ENCODE data around the gene RETN.

RETN gene

DNA sequence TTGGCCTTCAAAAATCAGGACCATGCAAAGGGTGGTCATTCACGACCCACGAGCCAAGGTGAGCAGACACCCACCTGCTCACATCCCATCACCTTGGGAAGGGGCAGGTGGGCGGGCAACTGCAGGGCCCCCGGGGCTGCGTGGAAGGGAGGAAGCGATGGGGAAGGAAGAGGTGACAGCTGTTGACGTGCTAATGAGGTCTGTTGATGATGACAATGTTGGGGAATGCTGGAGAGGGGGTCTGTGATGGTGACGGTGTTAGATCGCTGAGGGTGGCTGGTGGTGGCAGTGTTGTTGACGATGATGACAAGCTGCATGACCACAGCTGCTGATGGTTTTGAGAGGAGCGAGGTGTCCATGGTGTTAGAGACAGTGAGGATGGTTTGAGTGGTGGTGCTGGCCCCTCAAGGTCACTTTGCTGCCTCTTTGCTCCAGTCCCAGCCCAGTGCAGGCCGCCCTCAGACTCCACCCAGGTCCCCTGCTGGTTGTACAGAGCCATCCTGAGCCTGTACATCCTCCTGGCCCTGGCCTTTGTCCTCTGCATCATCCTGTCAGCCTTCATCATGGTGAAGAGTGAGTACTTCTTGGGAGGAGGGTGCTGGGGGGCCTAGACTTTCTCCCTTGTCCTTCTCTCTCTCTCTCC, 8.9 kb downstream of the RETN start:
- H3K4me3 ChIP-seq (ENCODE audit: low read depth, low read length) = no peak overlapping the region
- TF ChIP-seq POLR2A (IDR thresholded peaks at IDR 0.05; ENCODE audit: extremely low read depth, insufficient read length) = no peak
- DNase-seq (ENCODE audit: low read depth) = peak; percentile 51

DNA sequence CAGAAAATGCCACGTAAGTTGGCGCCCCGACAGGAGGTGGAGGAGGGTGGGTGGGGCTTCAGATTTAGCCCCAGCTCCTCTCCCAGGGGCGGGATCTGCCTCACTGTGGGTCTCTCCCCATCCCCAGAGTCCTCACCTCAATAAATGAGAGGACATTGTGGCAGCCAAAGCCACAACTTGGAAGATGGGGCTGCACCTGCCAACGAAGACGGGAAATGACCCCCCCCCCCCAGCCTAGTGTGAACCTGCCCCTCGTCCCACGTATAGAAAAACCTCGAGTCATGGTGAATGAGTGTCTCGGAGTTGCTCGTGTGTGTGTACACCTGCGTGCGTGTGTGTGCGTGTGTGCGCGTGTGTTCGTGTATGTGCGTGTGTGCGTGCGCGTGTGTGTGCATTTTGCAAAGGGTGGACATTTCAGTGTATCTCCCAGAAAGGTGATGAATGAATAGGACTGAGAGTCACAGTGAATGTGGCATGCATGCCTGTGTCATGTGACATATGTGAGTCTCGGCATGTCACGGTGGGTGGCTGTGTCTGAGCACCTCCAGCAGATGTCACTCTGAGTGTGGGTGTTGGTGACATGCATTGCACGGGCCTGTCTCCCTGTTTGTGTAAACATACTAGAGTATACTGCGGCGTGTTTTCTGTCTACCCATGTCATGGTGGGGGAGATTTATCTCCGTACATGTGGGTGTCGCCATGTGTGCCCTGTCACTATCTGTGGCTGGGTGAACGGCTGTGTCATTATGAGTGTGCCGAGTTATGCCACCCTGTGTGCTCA, 10.3 kb downstream of the RETN start:
- peak; percentile 53 for DNase-seq (ENCODE audit: low read depth)
- H3K4me3 ChIP-seq (ENCODE audit: low read depth, low read length) = no peak overlapping the region
- TF ChIP-seq, protein P1, sequence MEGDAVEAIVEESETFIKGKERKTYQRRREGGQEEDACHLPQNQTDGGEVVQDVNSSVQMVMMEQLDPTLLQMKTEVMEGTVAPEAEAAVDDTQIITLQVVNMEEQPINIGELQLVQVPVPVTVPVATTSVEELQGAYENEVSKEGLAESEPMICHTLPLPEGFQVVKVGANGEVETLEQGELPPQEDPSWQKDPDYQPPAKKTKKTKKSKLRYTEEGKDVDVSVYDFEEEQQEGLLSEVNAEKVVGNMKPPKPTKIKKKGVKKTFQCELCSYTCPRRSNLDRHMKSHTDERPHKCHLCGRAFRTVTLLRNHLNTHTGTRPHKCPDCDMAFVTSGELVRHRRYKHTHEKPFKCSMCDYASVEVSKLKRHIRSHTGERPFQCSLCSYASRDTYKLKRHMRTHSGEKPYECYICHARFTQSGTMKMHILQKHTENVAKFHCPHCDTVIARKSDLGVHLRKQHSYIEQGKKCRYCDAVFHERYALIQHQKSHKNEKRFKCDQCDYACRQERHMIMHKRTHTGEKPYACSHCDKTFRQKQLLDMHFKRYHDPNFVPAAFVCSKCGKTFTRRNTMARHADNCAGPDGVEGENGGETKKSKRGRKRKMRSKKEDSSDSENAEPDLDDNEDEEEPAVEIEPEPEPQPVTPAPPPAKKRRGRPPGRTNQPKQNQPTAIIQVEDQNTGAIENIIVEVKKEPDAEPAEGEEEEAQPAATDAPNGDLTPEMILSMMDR (IDR thresholded peaks at IDR 0.05; ENCODE audit: low read depth, low read length) = peak; percentile 36
- TF ChIP-seq POLR2A (IDR thresholded peaks at IDR 0.05; ENCODE audit: extremely low read depth, insufficient read length) (no peak), MYC (IDR thresholded peaks at IDR 0.05; ENCODE audit: low read depth, low read length) (no peak)
- TF ChIP-seq, protein P2, sequence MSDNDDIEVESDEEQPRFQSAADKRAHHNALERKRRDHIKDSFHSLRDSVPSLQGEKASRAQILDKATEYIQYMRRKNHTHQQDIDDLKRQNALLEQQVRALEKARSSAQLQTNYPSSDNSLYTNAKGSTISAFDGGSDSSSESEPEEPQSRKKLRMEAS (IDR thresholded peaks at IDR 0.05; ENCODE audit: low read depth, low read length) = peak; percentile 49

DNA sequence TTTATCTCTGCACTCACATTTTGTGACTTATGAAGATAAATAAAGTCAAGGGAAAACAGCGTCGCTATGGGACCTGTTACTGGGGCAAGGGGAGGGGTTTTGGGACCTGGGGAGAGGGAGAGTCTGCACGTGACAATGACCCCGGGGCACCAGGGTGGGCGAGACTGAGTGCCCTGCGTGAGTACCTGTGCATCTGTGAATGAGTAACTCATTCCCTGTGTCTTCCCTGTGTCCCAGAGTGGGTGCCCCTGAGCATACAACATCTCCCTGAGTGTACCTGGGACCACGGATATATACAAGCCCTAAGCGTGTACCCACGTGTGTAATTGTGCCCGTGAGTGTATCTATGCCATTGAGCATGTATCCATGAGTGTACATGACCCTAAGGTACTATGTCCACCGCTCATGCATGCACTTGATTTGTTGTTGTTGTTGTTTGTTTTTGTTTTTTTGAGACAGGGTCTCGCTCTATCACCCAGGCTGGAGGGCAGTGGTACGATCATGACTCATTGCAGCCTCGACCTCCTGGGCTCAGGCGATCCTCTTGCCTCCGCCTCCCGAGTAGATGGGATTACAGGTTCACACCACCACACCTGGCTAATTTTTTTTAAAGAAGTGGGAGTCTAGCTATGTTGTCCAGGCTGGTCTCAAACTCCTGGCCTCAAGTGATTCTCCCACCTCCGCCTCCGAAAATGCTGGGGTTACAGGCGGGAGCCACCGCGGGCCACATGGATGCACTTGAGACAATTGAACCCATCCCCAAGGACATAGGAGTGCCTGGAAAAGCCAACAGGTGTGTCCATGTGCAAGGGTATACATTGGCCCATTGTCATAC, 11.1 kb downstream of the RETN start:
- TF ChIP-seq POLR2A (IDR thresholded peaks at IDR 0.05; ENCODE audit: extremely low read depth, insufficient read length) (no peak), MYC (IDR thresholded peaks at IDR 0.05; ENCODE audit: low read depth, low read length) (no peak)
- TF ChIP-seq, protein P2 (IDR thresholded peaks at IDR 0.05; ENCODE audit: low read depth, low read length) = no peak
- TF ChIP-seq, protein P1 (IDR thresholded peaks at IDR 0.05; ENCODE audit: low read depth, low read length) = no peak
- H3K4me3 ChIP-seq (ENCODE audit: low read depth, low read length) = peak overlapping the region; percentile 34
- no peak for DNase-seq (ENCODE audit: low read depth)

DNA sequence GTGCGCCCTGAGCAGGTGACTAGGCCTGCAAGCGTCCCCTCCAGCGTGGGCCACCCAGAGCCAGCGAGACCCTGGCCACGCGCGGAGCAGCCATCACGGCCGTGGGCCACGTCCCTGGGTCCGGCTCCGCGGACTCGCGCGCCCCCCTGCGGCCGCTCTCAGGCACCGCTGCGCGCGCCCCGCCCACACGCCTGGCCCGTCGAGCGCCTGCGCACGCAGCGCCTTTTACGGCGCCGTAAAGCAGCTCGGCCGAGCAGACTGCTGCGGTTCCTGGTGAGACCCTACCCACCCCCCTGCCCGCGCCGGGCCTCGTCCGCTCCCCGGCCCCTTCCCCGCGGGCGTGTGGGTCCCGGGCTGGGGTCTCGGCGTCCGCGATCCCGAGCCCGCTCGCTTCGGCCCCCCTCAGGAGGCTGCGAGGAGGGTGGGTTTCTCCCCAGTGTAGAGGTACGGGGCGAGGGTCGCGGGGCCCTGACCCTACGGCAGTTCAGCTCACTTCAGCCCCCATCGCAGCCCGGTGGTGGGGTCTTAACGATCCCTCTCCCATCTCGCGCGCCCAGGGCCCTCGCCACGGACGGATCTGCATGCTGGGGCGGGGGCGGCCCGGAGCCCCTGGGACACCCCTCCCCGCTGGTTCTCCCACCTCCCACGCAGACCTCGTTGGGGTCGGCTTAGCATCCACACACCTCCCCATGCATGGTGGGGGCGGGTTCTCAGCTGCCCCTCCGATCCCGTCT, 11.9 kb downstream of the RETN start, which contains the start of gene TRAPPC5:
Gene TRAPPC5, plus strand, starts transcription at position 228 of the 734 bp plus-strand sequence. CDS start 1,421 bp downstream, outside the sequence.
- H3K4me3 ChIP-seq (ENCODE audit: low read depth, low read length) = peak within 1 kb of the TSS; percentile 74
- peak; percentile 91 for DNase-seq (ENCODE audit: low read depth)
- TF ChIP-seq, protein P2 (IDR thresholded peaks at IDR 0.05; ENCODE audit: low read depth, low read length) = peak; percentile 83
- peak; percentile 91 for TF ChIP-seq MYC (IDR thresholded peaks at IDR 0.05; ENCODE audit: low read depth, low read length)
- TF ChIP-seq, protein P1 (IDR thresholded peaks at IDR 0.05; ENCODE audit: low read depth, low read length) = peak; percentile 39
- peak; percentile 65 for TF ChIP-seq POLR2A (IDR thresholded peaks at IDR 0.05; ENCODE audit: extremely low read depth, insufficient read length)

DNA sequence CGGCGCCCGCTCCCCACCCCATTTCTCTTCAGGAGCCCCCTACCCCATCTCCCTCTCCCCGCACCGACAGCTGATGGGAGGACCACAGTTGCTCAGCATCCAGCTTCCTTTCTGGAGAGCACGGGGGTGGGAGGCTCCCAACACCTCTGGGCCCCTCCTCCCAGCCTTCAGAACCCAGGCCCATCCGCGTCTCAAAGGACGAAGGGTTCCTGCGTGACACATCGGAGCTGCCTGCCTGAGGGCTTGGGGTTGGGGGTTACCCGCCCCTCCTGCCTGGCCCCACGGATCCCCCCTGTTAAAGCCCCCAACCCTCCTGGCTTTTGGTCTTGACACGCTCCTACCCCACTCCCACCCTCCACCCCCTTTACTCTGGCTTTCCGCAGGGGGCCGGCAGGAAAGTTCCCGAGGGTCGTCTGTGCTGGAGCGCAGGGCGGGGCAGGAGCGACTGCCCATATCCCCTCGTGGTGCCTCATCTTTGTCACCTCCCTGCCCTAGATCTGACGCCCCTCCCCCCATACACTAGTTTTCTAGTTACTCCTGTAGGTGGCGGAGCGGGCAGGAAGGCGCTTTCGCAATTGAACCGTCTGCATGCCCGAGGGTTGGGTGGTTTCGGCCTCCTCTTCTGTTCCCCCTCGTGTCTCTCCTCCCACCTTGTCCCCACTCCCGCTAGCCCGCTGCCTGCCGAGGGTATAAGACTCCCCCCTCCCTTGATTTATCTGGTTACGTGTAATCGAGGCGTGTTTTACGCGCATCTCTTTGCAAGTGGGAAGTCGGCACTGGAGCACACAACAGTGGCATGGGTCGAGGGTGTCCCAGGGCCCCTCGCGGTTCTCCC, 12.7 kb downstream of the RETN start:
- peak; percentile 99 for DNase-seq (ENCODE audit: low read depth)

More for the DNA sequence above, 12.7 kb downstream of the RETN start:
- peak overlapping the region; percentile 74 for H3K4me3 ChIP-seq (ENCODE audit: low read depth, low read length)
- TF ChIP-seq, protein P2 (IDR thresholded peaks at IDR 0.05; ENCODE audit: low read depth, low read length) = peak; percentile 85
- TF ChIP-seq MYC (IDR thresholded peaks at IDR 0.05; ENCODE audit: low read depth, low read length) (peak; percentile 95), POLR2A (IDR thresholded peaks at IDR 0.05; ENCODE audit: extremely low read depth, insufficient read length) (no peak)
- TF ChIP-seq, protein P1 (IDR thresholded peaks at IDR 0.05; ENCODE audit: low read depth, low read length) = peak; percentile 59
